Psoas muscle (tissue), 8 donors: ENCODE measurements around the gene PARP12. TPM values are rescaled to one million over a fixed set of nuclear protein-coding genes. Genes with fewer than 3 reads are reported as not detected.

Experiments
- ATAC-seq, 4 donors: fragments of 200-7000 bp; cut with Tn5 transposase; one replicate each; pipeline ENCODE4 v1.9.1; 2020; ENCODE audit warnings: moderate library complexity in 3 of 4, mild to moderate bottlenecking in 2 of 4
- DNase-seq, 2 donors: peaks; one replicate each; pipeline ENCODE4 v3.0.0-alpha.2; 2020
- H3K27ac ChIP-seq: fragments of 200-600 bp; one replicate; pipeline ENCODE4 v1.8.0; 2022
- H3K27me3 ChIP-seq, 3 donors: fragments of 200-600 bp in 1 of 3; one replicate each; pipeline versions ENCODE4 v1.6.1 to v1.8.0; 2013 to 2022; ENCODE audit warnings: low read length in 2 of 3, mild to moderate bottlenecking in 2 of 3, moderate library complexity in 1 of 3; ENCODE audit not compliant: insufficient read depth in 3 of 3
- H3K36me3 ChIP-seq, 2 donors: fragments of 200-600 bp in 1 of 2; one replicate each; pipeline versions ENCODE4 v1.6.1 to v1.8.0; 2013 to 2022; ENCODE audit warnings: low read depth in 1 of 2, mild to moderate bottlenecking in 1 of 2, moderate library complexity in 1 of 2; ENCODE audit not compliant: insufficient read depth in 1 of 2
- H3K4me1 ChIP-seq: fragments of 200-600 bp; one replicate; pipeline ENCODE4 v1.8.0; 2022
- H3K4me3 ChIP-seq: fragments of 200-600 bp; one replicate; pipeline ENCODE4 v1.8.0; 2022; ENCODE audit warnings: mild to moderate bottlenecking
- H3K9me3 ChIP-seq: fragments of 200-600 bp; one replicate; pipeline ENCODE4 v1.8.0; 2022
- CTCF ChIP-seq: fragments of 200-600 bp; IDR thresholded peaks from one replicate; pipeline ENCODE4 v1.8.0; 2022; ENCODE audit warnings: antibody characterized with exemption
- WGBS, 3 donors: extraction: QIAGEN DNeasy Blood & Tissue Kit; methylation state at CpG; one replicate each; pipeline versions ENCODE4 v1.1.6 to v1.1.7; 2013; 5-methylcytosine and 5-hydroxymethylcytosine counted together
- intact Hi-C, 2 donors: fragments of 100-400 bp; cut with DNase I; formaldehyde crosslinking; loops; one replicate each; pipeline versions ENCODE4 v1.11.0 to v1.14.2; 2022
- polyA plus RNA-seq, 3 donors: library from polyadenylated mRNA; stranded (reverse); fragments of 200-250 nt; gene quantifications; one replicate each; pipeline ENCODE4 v1.2.3, GENCODE V29; 2013
- total RNA-seq, 4 donors: library from RNA; stranded (reverse); fragmentation: NEBNext Ultra II Directional in 2 of 4; extraction: Animal tissue kit (Norgen Biotek cat#: 25700) in 2 of 4; gene quantifications; one replicate each; pipeline versions ENCODE4 v1.2.1 to v1.2.4, GENCODE V29; 2021 to 2023
- donor health status: healthy with polysubstance abuse.
- donor health status: DM: no; HTN: no; CAD: no; lungs with moderate emphysema.
- donor health status: Bipolar disorder and iron deficiency.
- donor health status: healthy.
- donor health status: DM: yes; HTN: yes; CAD: no.
- donor health status: DM: no; HTN: no; CAD: no.
- donor health status: DM: no; HTN: no; CAD: no.
- donor health status: DM: yes; HTN: yes; CAD: no.

PARP12 gene
- total and polyA plus RNA-seq, 7 donors = 4.3 to 6.9 (median 5.2) TPM

- Histone ChIP-seq H3K4me3 (no peak overlapping the region), H3K36me3 (peaks cover 0 to 1% of the 10 kb centered on the region in 2 donors), H3K27ac (no peak overlapping the region), H3K27me3 (peaks cover 0 to 1% (median 0%) of the 10 kb centered on the region in 3 donors), H3K4me1 (no peaks in the 10 kb centered on the region), H3K9me3 (no peaks in the 10 kb centered on the region)
- 71 to 87% (median 76%) methylated on average over 9 of the region's 9 CpGs for WGBS, 3 donors
- no peak for TF ChIP-seq CTCF
- DNase-seq (no peak), ATAC-seq (no peak)
- intact Hi-C loops = no loop called here
These were observed 44.4 kb downstream of the PARP12 start for GRCh38 chr7:140018125-140019043.

GRCh38 chr7:140017543-140017942 lies 45.2 kb downstream of the PARP12 start:
- ATAC-seq (no peak), DNase-seq (no peak)
- intact Hi-C loops = no loop called here
- H3K27ac ChIP-seq = no peak overlapping the region
- WGBS, 3 donors = 72 to 88% (median 81%) methylated on average over 15 of the region's 15 CpGs
- no peaks in the 10 kb centered on the region for H3K9me3 ChIP-seq
- H3K27me3 ChIP-seq = peaks cover 0 to 1% (median 0%) of the 10 kb centered on the region in 3 donors
- no peaks in the 10 kb centered on the region for H3K4me1 ChIP-seq
- H3K36me3 ChIP-seq = no peaks in the 10 kb centered on the region
- no peak for TF ChIP-seq CTCF
- H3K4me3 ChIP-seq = no peak overlapping the region

GRCh38 chr7:140017034-140017433 lies 45.7 kb downstream of the PARP12 start:
- intact Hi-C loops = no loop called here
- Histone ChIP-seq H3K9me3 (no peaks in the 10 kb centered on the region), H3K4me3 (no peak overlapping the region), H3K27me3 (peaks cover 0 to 1% (median 0%) of the 10 kb centered on the region in 3 donors), H3K4me1 (no peaks in the 10 kb centered on the region), H3K27ac (no peak overlapping the region), H3K36me3 (no peaks in the 10 kb centered on the region)
- TF ChIP-seq CTCF = no peak
- no peak for ATAC-seq
- 78 to 84% (median 83%) methylated on average over 7 of the region's 7 CpGs for WGBS, 3 donors
- DNase-seq = no peak

GRCh38 chr7:140016540-140016939 lies 46.2 kb downstream of the PARP12 start:
- H3K36me3 ChIP-seq = no peaks in the 10 kb centered on the region
- H3K4me1 ChIP-seq = no peaks in the 10 kb centered on the region
- intact Hi-C loops = no loop called here
- DNase-seq (no peak), ATAC-seq (no peak)
- H3K27ac ChIP-seq = no peak overlapping the region
- WGBS, 3 donors = 76 to 81% (median 81%) methylated on average over 9 of the region's 9 CpGs
- H3K4me3 ChIP-seq = no peak overlapping the region
- peaks cover 0 to 1% (median 0%) of the 10 kb centered on the region in 3 donors for H3K27me3 ChIP-seq
- TF ChIP-seq CTCF = no peak
- no peaks in the 10 kb centered on the region for H3K9me3 ChIP-seq
